HG03280 (cell line): Measurements from ENCODE around the gene FAM204A.

ENCODE experiments used
- ATAC-seq: cut with Tn5 transposase; IDR thresholded peaks from one replicate; pipeline ENCODE4 v1.9.1; 2021; ENCODE audit warnings: mild to moderate bottlenecking, moderate library complexity; ENCODE audit not compliant: unreplicated experiment

Gene FAM204A

GRCh38 chr10:118332948-118333710, 9.0 kb downstream of the FAM204A start:
- no peak for ATAC-seq

GRCh38 chr10:118332236-118332635, 9.9 kb downstream of the FAM204A start:
- ATAC-seq: peak; percentile 92

- no peak for ATAC-seq
Measured at GRCh38 chr10:118330295-118331076, 11.6 kb downstream of the FAM204A start.

- ATAC-seq: no peak
Measured at GRCh38 chr10:118324140-118324539, 18.0 kb downstream of the FAM204A start.

GRCh38 chr10:118321724-118322575, 20.2 kb downstream of the FAM204A start:
- ATAC-seq: no peak

GRCh38 chr10:118315629-118316028, 26.5 kb downstream of the FAM204A start:
- no peak for ATAC-seq

GRCh38 chr10:118314882-118315281, 27.2 kb downstream of the FAM204A start:
- ATAC-seq: no peak

- ATAC-seq: no peak
Measured at GRCh38 chr10:118311505-118311904, 30.6 kb downstream of the FAM204A start.

- ATAC-seq: no peak
Measured at GRCh38 chr10:118310822-118311221, 31.3 kb downstream of the FAM204A start.

GRCh38 chr10:118309911-118310310, 32.2 kb downstream of the FAM204A start:
- no peak for ATAC-seq

GRCh38 chr10:118308664-118309063, 33.5 kb downstream of the FAM204A start:
- no peak for ATAC-seq

- no peak for ATAC-seq
Measured at GRCh38 chr10:118307859-118308258, 34.3 kb downstream of the FAM204A start.

- ATAC-seq: no peak
Measured at GRCh38 chr10:118307220-118307619, 34.9 kb downstream of the FAM204A start.

GRCh38 chr10:118305730-118306129, 36.4 kb downstream of the FAM204A start:
- no peak for ATAC-seq

- no peak for ATAC-seq
Measured at GRCh38 chr10:118304521-118304920, 37.6 kb downstream of the FAM204A start.

GRCh38 chr10:118301211-118301610, 40.9 kb downstream of the FAM204A start:
- ATAC-seq: no peak

- no peak for ATAC-seq
Measured at GRCh38 chr10:118300320-118300719, 41.8 kb downstream of the FAM204A start.

- no peak for ATAC-seq
Measured at GRCh38 chr10:118298787-118299186, 43.3 kb downstream of the FAM204A start.

- no peak for ATAC-seq
Measured at GRCh38 chr10:118291122-118291521, 51.0 kb downstream of the FAM204A start.

GRCh38 chr10:118290471-118290995, 51.6 kb downstream of the FAM204A start:
- ATAC-seq: no peak
